GM12873 (cell line): Measurements from ENCODE around the gene EFHC1.

ENCODE experiments used
- CTCF ChIP-seq: IDR thresholded peaks from 2 replicates; pipeline ENCODE4 v1.5.1; 2012; ENCODE audit warnings: low read depth, mild to moderate bottlenecking, moderate library complexity, low read length, control low read depth; ENCODE audit not compliant: insufficient read depth; ENCODE audit errors: missing control alignments

EFHC1 gene

GRCh38 chr6:52377538-52378221 is 42.5 kb upstream of the EFHC1 start:
- TF ChIP-seq CTCF: no peak

DNA sequence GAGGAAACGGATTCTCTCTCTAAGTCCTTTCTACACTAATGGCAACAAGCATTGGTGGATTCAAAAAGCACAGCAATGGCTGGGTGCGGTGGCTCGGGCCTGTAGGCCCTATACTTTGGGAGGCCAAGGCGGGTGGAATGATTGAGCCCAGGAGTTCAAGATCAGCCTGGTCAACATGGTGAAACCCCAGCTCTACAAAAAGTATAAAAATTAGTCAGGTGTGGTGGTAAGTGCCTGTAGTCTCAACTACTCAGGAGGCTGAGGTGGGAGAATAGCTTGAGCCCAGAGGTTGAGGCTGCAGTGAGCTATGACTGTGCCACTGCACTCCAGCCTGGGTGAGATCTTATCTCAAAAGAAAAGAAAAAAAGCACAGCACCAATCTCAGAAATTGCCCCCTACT is 38.9 kb upstream of the EFHC1 start:
- TF ChIP-seq CTCF: no peak

DNA sequence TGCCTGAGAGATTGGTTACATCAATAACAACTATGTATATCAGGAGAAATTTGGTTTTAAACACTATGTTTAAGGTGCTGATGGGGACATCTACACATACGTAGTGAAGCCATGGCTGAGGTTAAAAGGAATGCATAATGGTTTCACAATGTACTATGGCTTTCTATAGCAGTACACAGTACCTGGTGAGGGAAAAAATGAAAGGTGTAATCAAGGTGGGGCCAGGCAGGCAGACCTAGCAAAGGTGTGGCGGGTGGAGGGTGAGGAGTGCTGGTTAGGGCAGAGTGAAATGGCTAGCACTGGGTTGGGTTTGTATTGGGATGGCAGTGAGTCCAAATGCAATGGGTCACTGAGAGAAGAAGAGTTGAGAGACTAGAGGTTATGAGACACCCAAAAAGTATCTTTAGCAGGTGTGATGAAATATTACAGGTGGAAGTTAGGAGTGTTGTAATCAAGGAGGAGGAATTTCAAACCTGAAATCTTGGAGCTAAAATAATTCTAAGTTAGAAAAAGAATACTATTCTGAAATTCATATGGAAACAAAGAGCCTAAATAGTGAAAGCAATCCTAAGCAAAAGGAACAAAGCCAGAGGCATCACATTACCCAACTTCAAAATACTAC is 35.9 kb upstream of the EFHC1 start:
- TF ChIP-seq CTCF: no peak

GRCh38 chr6:52385074-52385473 is 35.1 kb upstream of the EFHC1 start:
- TF ChIP-seq CTCF: no peak

GRCh38 chr6:52388790-52389189 is 31.4 kb upstream of the EFHC1 start:
- TF ChIP-seq CTCF: no peak

DNA sequence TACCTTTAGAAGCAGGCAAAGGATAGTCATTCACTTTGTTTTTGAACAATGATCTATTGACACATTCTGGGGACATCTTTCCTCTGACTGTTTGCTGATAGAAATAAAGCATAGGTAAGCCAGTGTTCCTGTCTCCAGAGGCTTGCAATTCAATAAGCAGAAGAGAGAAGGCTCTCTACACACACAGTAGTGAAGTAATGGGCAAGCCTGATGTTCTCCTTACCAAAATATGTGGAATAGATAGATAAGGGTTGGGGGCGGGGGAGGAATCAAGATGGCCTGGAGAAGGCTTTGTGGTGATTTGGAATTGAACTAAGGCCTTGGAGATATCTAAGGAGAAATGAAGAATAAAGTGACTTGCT is 30.9 kb upstream of the EFHC1 start:
- TF ChIP-seq CTCF: no peak

DNA sequence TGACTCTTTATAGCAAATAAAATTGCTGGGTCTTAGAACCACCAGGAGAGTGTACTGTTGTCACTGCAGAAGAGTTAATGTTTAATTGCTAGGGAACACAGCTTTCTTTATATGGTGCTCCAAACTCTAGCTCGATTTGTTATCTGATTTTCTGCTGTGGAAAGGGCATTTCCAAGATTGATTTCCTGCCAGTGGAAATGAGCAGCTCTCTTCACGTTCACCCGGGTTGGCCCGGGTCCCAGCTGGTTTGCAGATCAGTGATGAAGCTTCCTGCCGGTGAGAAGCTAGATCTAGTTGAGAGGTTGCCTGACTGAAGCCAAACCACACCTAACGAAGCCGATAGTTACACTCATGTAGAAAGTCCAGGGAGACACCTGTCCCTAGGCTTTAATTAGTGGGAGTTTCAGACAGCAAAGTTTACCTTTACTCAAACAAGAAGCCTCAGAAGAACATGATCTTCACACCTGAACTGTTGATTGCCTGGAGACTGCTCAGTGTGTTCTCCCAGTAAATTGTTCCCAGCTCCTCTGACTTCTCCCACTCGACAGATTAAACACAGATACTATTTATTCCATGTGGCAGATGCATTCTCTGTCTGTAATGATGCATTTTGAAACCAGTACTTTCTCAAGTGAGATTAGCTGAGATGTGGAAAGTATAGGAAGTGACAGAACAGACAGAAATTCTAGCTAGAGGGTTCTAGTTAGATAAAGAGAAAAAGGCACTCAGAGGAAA is 30.3 kb upstream of the EFHC1 start:
- TF ChIP-seq CTCF: no peak
